ENCODE data around the gene HNRNPDL. TPM values are rescaled to one million over a fixed set of nuclear protein-coding genes. Genes with fewer than 3 reads are reported as not detected.
"Not testable (repeated sequence)": the region's sequence is repeated elsewhere in the genome, so short reads cannot be mapped to it uniquely, and the experiment has no call there.

The HNRNPDL gene
- total and polyA plus RNA-seq, 4 experiments from 2014 or later, result 218 to 344 (median 300) TPM

- Histone ChIP-seq H3K4me3 (ENCODE audit: low read length in 2 of 2) (no peak overlapping the region), H3K36me3 (ENCODE audit: insufficient read depth, low read length) (no peaks in the 10 kb centered on the region), H3K27ac (ENCODE audit: low read depth, low read length) (no peak overlapping the region), H3K4me1 (ENCODE audit: insufficient read depth, low read length) (no peaks in the 10 kb centered on the region), H3K27me3 (ENCODE audit: insufficient read depth, low read length) (no peaks in the 10 kb centered on the region), H3K9me3 (ENCODE audit: control insufficient read depth in 1 of 2, low read length in 2 of 2) (no peaks in the 10 kb centered on the region)
- intact Hi-C loops (cut with micrococcal nuclease), result no loop called here
- H3K27me3 Mint-ChIP-seq, result peaks cover 3 to 10% of the 10 kb centered on the region in 2 donors
- ChIA-PET CTCF (ENCODE audit: partially characterized antibody) (interaction anchor here (0.9 to 1.1 kb wide), 2 partner anchors 11 to 34 kb away, joined by 3 to 4 read pairs; no protein-coding TSS in a partner anchor), POLR2A (ENCODE audit: partially characterized antibody) (interaction anchor here (0.6 to 1.1 kb wide), 2 partner anchors 9 to 21 kb away, joined by 3 read pairs; partner anchors contain the start of gene HNRNPD)
- H3K36me3 Mint-ChIP-seq, result no peaks in the 10 kb centered on the region
- no peak overlapping the region for H3K4me3 Mint-ChIP-seq
- no peaks in the 10 kb centered on the region for H3K9me3 Mint-ChIP-seq
- H3K4me1 Mint-ChIP-seq, result no peaks in the 10 kb centered on the region
- H3K27ac Mint-ChIP-seq, result no peak overlapping the region
- DNase-seq, result no peak
These were observed 35.4 kb downstream of the HNRNPDL start for GRCh38 chr4:82394896-82395295.

- H3K9me3 Mint-ChIP-seq; H3K36me3 Mint-ChIP-seq; H3K36me3 ChIP-seq (ENCODE audit: insufficient read depth, low read length); H3K4me1 ChIP-seq (ENCODE audit: insufficient read depth, low read length); DNase-seq; H3K9me3 ChIP-seq (ENCODE audit: control insufficient read depth in 1 of 2, low read length in 2 of 2); H3K4me3 ChIP-seq (ENCODE audit: low read length in 2 of 2); CTCF ChIA-PET (ENCODE audit: partially characterized antibody); H3K27ac ChIP-seq (ENCODE audit: low read depth, low read length); H3K4me3 Mint-ChIP-seq; H3K27ac Mint-ChIP-seq; H3K4me1 Mint-ChIP-seq; intact Hi-C loops (cut with micrococcal nuclease); H3K27me3 ChIP-seq (ENCODE audit: insufficient read depth, low read length): not testable (repeated sequence)
- POLR2A ChIA-PET (ENCODE audit: partially characterized antibody), result interaction anchor here (1.0 kb wide), 1 partner anchor 12 kb away, joined by 3 read pairs; no protein-coding TSS in a partner anchor
- peaks cover 6 to 12% of the 10 kb centered on the region in 2 donors for H3K27me3 Mint-ChIP-seq
These were observed 40.2 kb downstream of the HNRNPDL start for GRCh38 chr4:82390061-82390460.

- H3K4me3 Mint-ChIP-seq, result no peak overlapping the region
- CTCF ChIA-PET (ENCODE audit: partially characterized antibody), result no interaction called here
- H3K36me3 ChIP-seq (ENCODE audit: insufficient read depth, low read length), result no peaks in the 10 kb centered on the region
- POLR2A ChIA-PET (ENCODE audit: partially characterized antibody), result no interaction called here
- H3K9me3 Mint-ChIP-seq, result peaks cover 0 to 4% (median 0%) of the 10 kb centered on the region in 8 donors
- H3K27ac ChIP-seq (ENCODE audit: low read depth, low read length), result no peak overlapping the region
- no peak overlapping the region for H3K27ac Mint-ChIP-seq
- no peaks in the 10 kb centered on the region for H3K4me1 Mint-ChIP-seq
- DNase-seq, result no peak
- intact Hi-C loops (cut with micrococcal nuclease), result no loop called here
- H3K9me3 ChIP-seq (ENCODE audit: control insufficient read depth in 1 of 2, low read length in 2 of 2), result no peaks in the 10 kb centered on the region
- no peaks in the 10 kb centered on the region for H3K27me3 ChIP-seq (ENCODE audit: insufficient read depth, low read length)
- no peak overlapping the region for H3K4me3 ChIP-seq (ENCODE audit: low read length in 2 of 2)
- H3K27me3 Mint-ChIP-seq, result peaks cover 8 to 10% of the 10 kb centered on the region in 2 donors
- H3K36me3 Mint-ChIP-seq, result no peaks in the 10 kb centered on the region
- no peaks in the 10 kb centered on the region for H3K4me1 ChIP-seq (ENCODE audit: insufficient read depth, low read length)
These were observed 41.9 kb downstream of the HNRNPDL start for GRCh38 chr4:82388405-82388804.

GRCh38 chr4:82386312-82386711 is 44.0 kb downstream of the HNRNPDL start:
- CTCF ChIA-PET (ENCODE audit: partially characterized antibody); H3K4me1 Mint-ChIP-seq; H3K4me3 Mint-ChIP-seq; H3K27me3 ChIP-seq (ENCODE audit: insufficient read depth, low read length); H3K9me3 Mint-ChIP-seq; H3K27ac ChIP-seq (ENCODE audit: low read depth, low read length); H3K27ac Mint-ChIP-seq; H3K4me1 ChIP-seq (ENCODE audit: insufficient read depth, low read length); intact Hi-C loops (cut with micrococcal nuclease); H3K4me3 ChIP-seq (ENCODE audit: low read length in 2 of 2); H3K27me3 Mint-ChIP-seq; H3K36me3 Mint-ChIP-seq; H3K9me3 ChIP-seq (ENCODE audit: control insufficient read depth in 1 of 2, low read length in 2 of 2); DNase-seq; H3K36me3 ChIP-seq (ENCODE audit: insufficient read depth, low read length); POLR2A ChIA-PET (ENCODE audit: partially characterized antibody): not testable (repeated sequence)

- POLR2A ChIA-PET (ENCODE audit: partially characterized antibody), result interaction anchor here (1.0 kb wide), 1 partner anchor 9 kb away, joined by 4 read pairs; the partner anchor contains the start of gene HNRNPD
- Mint-ChIP-seq H3K36me3 (peaks cover 0 to 1% of the 10 kb centered on the region in 2 donors), H3K27me3 (peaks cover 5 to 8% of the 10 kb centered on the region in 2 donors), H3K4me1 (peaks cover 2 to 6% (median 4%) of the 10 kb centered on the region in 4 donors), H3K4me3 (no peak overlapping the region), H3K27ac (no peak overlapping the region), H3K9me3 (peaks cover 0 to 4% (median 0%) of the 10 kb centered on the region in 8 donors)
- Histone ChIP-seq H3K36me3 (ENCODE audit: insufficient read depth, low read length) (no peaks in the 10 kb centered on the region), H3K4me3 (ENCODE audit: low read length in 2 of 2) (no peak overlapping the region), H3K4me1 (ENCODE audit: insufficient read depth, low read length) (no peaks in the 10 kb centered on the region), H3K9me3 (ENCODE audit: control insufficient read depth in 1 of 2, low read length in 2 of 2) (no peaks in the 10 kb centered on the region), H3K27me3 (ENCODE audit: insufficient read depth, low read length) (no peaks in the 10 kb centered on the region), H3K27ac (ENCODE audit: low read depth, low read length) (no peak overlapping the region)
- no peak for DNase-seq
- CTCF ChIA-PET (ENCODE audit: partially characterized antibody), result interaction anchor here (0.9 kb wide), 1 partner anchor 46 kb away, joined by 3 read pairs; no protein-coding TSS in a partner anchor
- intact Hi-C loops (cut with micrococcal nuclease), result no loop called here
These were observed 47.5 kb downstream of the HNRNPDL start for GRCh38 chr4:82382751-82383150.

GRCh38 chr4:82381661-82382296 is 48.5 kb downstream of the HNRNPDL start:
- peaks cover 5 to 8% of the 10 kb centered on the region in 2 donors for H3K27me3 Mint-ChIP-seq
- H3K4me1 Mint-ChIP-seq, result peaks cover 3 to 10% (median 7%) of the 10 kb centered on the region in 4 donors
- H3K4me3 Mint-ChIP-seq, result no peak overlapping the region
- ChIA-PET CTCF (ENCODE audit: partially characterized antibody) (interaction anchor here (1.3 kb wide), 1 partner anchor 113 kb away, joined by 4 read pairs; no protein-coding TSS in a partner anchor), POLR2A (ENCODE audit: partially characterized antibody) (interaction anchor here (1.4 to 1.7 kb wide), 2 partner anchors 9 to 47 kb away, joined by 7 to 9 read pairs; partner anchors contain the start of gene HNRNPDL)
- H3K4me3 ChIP-seq (ENCODE audit: low read length in 2 of 2), result no peak overlapping the region
- no peaks in the 10 kb centered on the region for H3K9me3 ChIP-seq (ENCODE audit: control insufficient read depth in 1 of 2, low read length in 2 of 2)
- DNase-seq, result no peak
- H3K36me3 Mint-ChIP-seq, result peaks cover 0 to 2% of the 10 kb centered on the region in 2 donors
- no peaks in the 10 kb centered on the region for H3K36me3 ChIP-seq (ENCODE audit: insufficient read depth, low read length)
- intact Hi-C loops (cut with micrococcal nuclease), result no loop called here
- no peaks in the 10 kb centered on the region for H3K27me3 ChIP-seq (ENCODE audit: insufficient read depth, low read length)
- H3K9me3 Mint-ChIP-seq, result peaks cover 0 to 4% (median 0%) of the 10 kb centered on the region in 8 donors
- no peak overlapping the region for H3K27ac ChIP-seq (ENCODE audit: low read depth, low read length)
- H3K4me1 ChIP-seq (ENCODE audit: insufficient read depth, low read length), result no peaks in the 10 kb centered on the region
- no peak overlapping the region for H3K27ac Mint-ChIP-seq

- H3K4me3 ChIP-seq (ENCODE audit: low read length in 2 of 2), result no peak overlapping the region
- H3K36me3 Mint-ChIP-seq, result peaks cover 2% of the 10 kb centered on the region in 2 donors
- H3K9me3 Mint-ChIP-seq, result peaks cover 0 to 4% (median 0%) of the 10 kb centered on the region in 8 donors
- no peak overlapping the region for H3K27ac ChIP-seq (ENCODE audit: low read depth, low read length)
- no peaks in the 10 kb centered on the region for H3K27me3 ChIP-seq (ENCODE audit: insufficient read depth, low read length)
- H3K27ac Mint-ChIP-seq, result no peak overlapping the region
- CTCF ChIA-PET (ENCODE audit: partially characterized antibody), result interaction anchor here (1.3 to 1.4 kb wide), 2 partner anchors 21 to 113 kb away, joined by 3 to 4 read pairs; no protein-coding TSS in a partner anchor
- H3K4me3 Mint-ChIP-seq, result no peak overlapping the region
- peaks cover 5% of the 10 kb centered on the region for H3K4me1 ChIP-seq (ENCODE audit: insufficient read depth, low read length)
- H3K4me1 Mint-ChIP-seq, result peaks cover 5 to 15% (median 11%) of the 10 kb centered on the region in 4 donors
- H3K36me3 ChIP-seq (ENCODE audit: insufficient read depth, low read length), result no peaks in the 10 kb centered on the region
- H3K9me3 ChIP-seq (ENCODE audit: control insufficient read depth in 1 of 2, low read length in 2 of 2), result no peaks in the 10 kb centered on the region
- DNase-seq, result no peak
- POLR2A ChIA-PET (ENCODE audit: partially characterized antibody), result interaction anchor here (1.4 to 1.7 kb wide), 2 partner anchors 9 to 48 kb away, joined by 7 to 9 read pairs; partner anchors contain the start of gene HNRNPDL
- peaks cover 5 to 6% of the 10 kb centered on the region in 2 donors for H3K27me3 Mint-ChIP-seq
- intact Hi-C loops (cut with micrococcal nuclease), result no loop called here
These were observed 49.0 kb downstream of the HNRNPDL start for GRCh38 chr4:82381235-82381634.

All from CD4-positive, alpha-beta memory T cell (primary cell).